Right renal cortex interstitium (tissue), 3 donors: ENCODE measurements around the gene SGSM2. TPM values are rescaled to one million over a fixed set of nuclear protein-coding genes. Genes with fewer than 3 reads are reported as not detected.

Experiments used
- DNase-seq, 3 donors: peaks; one replicate each; pipeline ENCODE4 v3.0.0-alpha.2; 2013; ENCODE audit warnings: low read depth in 3 of 3, low spot score in 2 of 3
- polyA plus RNA-seq, 3 donors: library from polyadenylated mRNA; unstranded; fragments of 120-200 nt; gene quantifications; one replicate each; pipeline ENCODE4 v1.2.1, GENCODE V29; 2013; ENCODE audit not compliant: insufficient read length in 3 of 3

The SGSM2 gene
- polyA plus RNA-seq, 3 donors = 56.2 to 61.4 (median 56.6) TPM

- DNase-seq = no peak
These were observed 46.4 kb downstream of the SGSM2 start for GRCh38 chr17:2383628-2384167.

GRCh38 chr17:2384439-2385127 lies 47.3 kb downstream of the SGSM2 start:
- DNase-seq = no peak

- no peak for DNase-seq
These were observed 48.2 kb downstream of the SGSM2 start for GRCh38 chr17:2385240-2386210.

GRCh38 chr17:2386400-2387085 lies 49.2 kb downstream of the SGSM2 start:
- peak in 2 of 3 donors; percentile 58 to 62 for DNase-seq

- DNase-seq = no peak
These were observed 50.1 kb downstream of the SGSM2 start for GRCh38 chr17:2387086-2388019.

GRCh38 chr17:2388020-2388682 lies 50.9 kb downstream of the SGSM2 start:
- no peak for DNase-seq

- no peak for DNase-seq
These were observed 51.4 kb downstream of the SGSM2 start for GRCh38 chr17:2388683-2389055.

GRCh38 chr17:2390199-2390836 lies 53.0 kb downstream of the SGSM2 start:
- DNase-seq = no peak

GRCh38 chr17:2391597-2392251 lies 54.4 kb downstream of the SGSM2 start:
- DNase-seq = no peak

GRCh38 chr17:2392252-2393173 lies 55.2 kb downstream of the SGSM2 start:
- DNase-seq = peak in 2 of 3 donors; percentile 91

- peak in 1 of 3 donors; percentile 72 for DNase-seq
These were observed 56.1 kb downstream of the SGSM2 start for GRCh38 chr17:2393174-2393953.

- no peak for DNase-seq
These were observed 56.9 kb downstream of the SGSM2 start for GRCh38 chr17:2393954-2394749.

- no peak for DNase-seq
These were observed 57.5 kb downstream of the SGSM2 start for GRCh38 chr17:2394775-2395201.

- DNase-seq = no peak
These were observed 58.2 kb downstream of the SGSM2 start for GRCh38 chr17:2395258-2396181.

GRCh38 chr17:2396192-2396567 lies 58.9 kb downstream of the SGSM2 start:
- no peak for DNase-seq
